Thyroid gland (tissue), 4 donors: ENCODE data around the gene COX20. TPM values are rescaled to one million over a fixed set of nuclear protein-coding genes. Genes with fewer than 3 reads are reported as not detected.

ENCODE experiments used
- DNase-seq, 2 donors: peaks; one replicate each; pipeline ENCODE4 v3.0.0-alpha.2; 2019
- H3K27ac ChIP-seq, 3 donors: fragments of 200-600 bp; sonication (generic); 1 replicate in 2 of 3; 2 replicates in 1 of 3; pipeline ENCODE4 v1.5.1; 2016 to 2019; ENCODE audit warnings: mild to moderate bottlenecking in 1 of 3, moderate library complexity in 1 of 3
- H3K27me3 ChIP-seq: fragments of 200-600 bp; sonication (generic); one replicate; pipeline ENCODE4 v1.5.1; 2019
- H3K36me3 ChIP-seq, 2 donors: fragments of 200-600 bp; sonication (generic); one replicate each; pipeline ENCODE4 v1.5.1; 2016 to 2019
- H3K4me1 ChIP-seq, 2 donors: fragments of 200-600 bp; sonication (generic); one replicate each; pipeline ENCODE4 v1.5.1; 2017 to 2019
- H3K4me3 ChIP-seq, 3 donors: fragments of 200-600 bp; sonication (generic); replicated peaks in 1 of 3; 1 replicate in 2 of 3; 2 replicates in 1 of 3; pipeline ENCODE4 v1.5.1; 2016; ENCODE audit warnings: mild to moderate bottlenecking in 1 of 3
- H3K9me3 ChIP-seq: fragments of 200-600 bp; sonication (generic); one replicate; pipeline ENCODE4 v1.5.1; 2017
- CTCF ChIP-seq, 6 experiments: fragments of 200-600 bp in 3 of 6; fragments of 450-650 bp in 3 of 6; sonication (generic) in 3 of 6; IDR thresholded peaks; one replicate each; pipeline ENCODE4 v1.5.1; 2016 to 2019; ENCODE audit warnings: antibody characterized with exemption in 6 of 6, mild to moderate bottlenecking in 2 of 6, inconsistent platforms in 1 of 6, moderate library complexity in 1 of 6
- POLR2A ChIP-seq, 2 donors: fragments of 450-650 bp; IDR thresholded peaks; one replicate each; pipeline ENCODE4 v1.6.1; 2017; ENCODE audit warnings: antibody characterized with exemption in 2 of 2, mild to moderate bottlenecking in 2 of 2, moderate library complexity in 1 of 2
- WGBS, 2 donors: methylation state at CpG; one replicate each; pipeline ENCODE4 v1.1.5; 2017; 5-methylcytosine and 5-hydroxymethylcytosine counted together
- intact Hi-C: fragments of 100-400 bp; cut with DNase I; formaldehyde crosslinking; loops from one replicate; pipeline ENCODE4 v1.15.1; 2023
- total RNA-seq, 4 donors: library from RNA; depleted of rRNA; stranded (reverse); fragments of >200 nt; gene quantifications; one replicate each; pipeline ENCODE4 v1.2.3, GENCODE V29; 2016

The COX20 gene
- total RNA-seq, 4 donors from 2014 or later, result 68.8 to 83.6 (median 73.5) TPM

GRCh38 chr1:244893836-244894235, 58.4 kb downstream of the COX20 start:
- WGBS, 2 donors, result 92 to 93% methylated on average over 7 of the region's 7 CpGs
- Histone ChIP-seq H3K36me3 (no peaks in the 10 kb centered on the region), H3K27ac (no peak overlapping the region)

More at GRCh38 chr1:244893836-244894235, 58.4 kb downstream of the COX20 start:
- DNase-seq, result no peak
- no peak for TF ChIP-seq CTCF (IDR thresholded peaks at IDR 0.05)
- no peak for TF ChIP-seq POLR2A (IDR thresholded peaks at IDR 0.05)
- Histone ChIP-seq H3K4me3 (no peak overlapping the region), H3K27me3 (no peaks in the 10 kb centered on the region), H3K4me1 (no peaks in the 10 kb centered on the region), H3K9me3 (no peaks in the 10 kb centered on the region)
- intact Hi-C loops, result no loop called here

Other genes starting within 250 kb of the COX20 start
- gene DESI2, start 182.5 kb upstream of the COX20 start, total RNA-seq, result 10 to 100 TPM; 49.5 to 71.2 (median 57.5) TPM
- 100 to 1,000 TPM; 305 to 433 (median 344) TPM for gene HNRNPU, start 28.9 kb downstream of the COX20 start, total RNA-seq